22Rv1 (cell line): ENCODE results near the gene CCS.

Experiments
- CTCF ChIP-seq: fragments of 450-650 bp; IDR thresholded peaks from 2 replicates; pipeline ENCODE4 v1.5.1; 2017; ENCODE audit warnings: mild to moderate bottlenecking
- ZFX ChIP-seq: fragments of 450-650 bp; IDR thresholded peaks from 2 replicates; pipeline ENCODE4 v1.6.1; 2017; ENCODE audit warnings: antibody characterized with exemption, borderline replicate concordance

GRCh38 chr11:66641834-66642233, 48.8 kb downstream of the CCS start:
- TF ChIP-seq CTCF (no peak), ZFX (no peak)
